Stimulated activated CD4-positive, alpha-beta T cell treated with anti-CD3 and anti-CD28 coated beads, TNF-alpha, amount 100 ng/mL, for 48 hours (primary cell): ENCODE results near the gene MSN.
"Not testable (repeated sequence)": the region's sequence is repeated elsewhere in the genome, so short reads cannot be mapped to it uniquely, and the experiment has no call there.

Experiments used
- DNase-seq, 3 donors: peaks; one replicate each; pipeline ENCODE4 v3.0.0-alpha.2; 2020; ENCODE audit warnings: low read depth in 3 of 3

Gene MSN

DNA sequence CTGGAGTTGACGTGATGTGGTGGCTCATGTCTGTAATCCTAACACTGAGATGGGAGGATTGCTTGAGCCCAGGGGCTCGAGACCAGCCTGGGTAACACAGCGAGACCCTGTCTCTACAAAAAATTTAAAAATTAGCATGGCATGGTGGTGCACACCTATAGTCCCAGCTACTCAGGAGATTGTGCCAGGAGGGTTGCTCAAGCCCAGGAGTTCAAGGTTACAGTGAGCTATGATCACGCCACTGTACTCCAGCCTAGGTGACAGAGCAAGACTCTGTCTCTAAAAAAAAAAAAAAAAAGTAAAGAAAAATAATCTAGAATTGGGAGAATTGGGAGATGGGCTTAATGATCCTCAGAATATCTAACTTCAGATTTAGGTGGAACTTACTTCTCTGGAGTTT is 51.1 kb downstream of the MSN start:
- no peak for DNase-seq

DNA sequence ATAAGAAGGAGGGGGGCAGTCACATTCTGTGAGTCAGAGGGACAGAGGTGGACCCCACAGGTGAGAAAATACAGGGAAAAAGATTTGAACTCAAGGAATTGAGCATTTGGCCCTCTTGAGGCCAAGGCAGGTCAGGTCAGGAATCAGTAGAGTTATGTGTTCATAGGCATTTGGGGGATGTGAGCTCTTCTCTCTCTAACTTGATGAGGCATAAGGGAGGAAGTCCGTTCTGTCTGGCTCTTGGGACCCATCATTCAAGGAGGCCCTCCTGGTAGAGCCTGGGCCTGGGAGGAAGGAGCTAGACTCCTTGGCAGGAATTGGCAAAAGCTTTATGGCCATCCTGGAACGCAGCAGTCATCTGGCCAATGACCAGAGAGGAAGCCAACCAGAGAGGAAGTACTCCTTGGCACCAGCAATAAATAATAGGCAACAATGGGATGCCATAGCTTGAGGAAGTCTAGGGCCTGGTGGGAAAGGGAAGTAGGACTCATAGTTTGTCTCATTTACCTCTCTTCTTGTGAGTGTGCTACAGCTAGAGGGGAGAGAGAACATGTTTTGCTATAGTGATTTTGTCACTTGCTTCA is 53.0 kb downstream of the MSN start:
- no peak for DNase-seq

DNA sequence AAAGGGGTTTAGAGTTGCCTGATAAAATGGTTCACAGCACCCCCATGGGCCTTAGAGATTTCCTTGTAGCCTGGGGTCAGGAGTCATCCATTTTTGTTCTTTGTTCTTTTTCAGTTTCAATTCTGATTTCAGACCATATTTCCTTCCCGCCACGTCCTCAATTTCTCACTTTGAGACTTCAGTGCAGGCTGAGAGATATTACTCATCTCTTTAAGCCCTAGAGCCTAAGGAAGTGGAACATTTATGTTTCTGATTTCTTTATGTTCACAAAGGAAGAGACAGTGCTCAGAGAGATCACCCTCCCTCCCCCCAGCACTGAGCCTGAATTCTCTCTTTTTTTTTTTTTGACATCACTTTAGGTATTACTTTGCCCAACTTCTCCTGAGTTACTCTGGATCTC is 56.3 kb downstream of the MSN start:
- DNase-seq = peak in 1 of 3 donors; percentile 43

DNA sequence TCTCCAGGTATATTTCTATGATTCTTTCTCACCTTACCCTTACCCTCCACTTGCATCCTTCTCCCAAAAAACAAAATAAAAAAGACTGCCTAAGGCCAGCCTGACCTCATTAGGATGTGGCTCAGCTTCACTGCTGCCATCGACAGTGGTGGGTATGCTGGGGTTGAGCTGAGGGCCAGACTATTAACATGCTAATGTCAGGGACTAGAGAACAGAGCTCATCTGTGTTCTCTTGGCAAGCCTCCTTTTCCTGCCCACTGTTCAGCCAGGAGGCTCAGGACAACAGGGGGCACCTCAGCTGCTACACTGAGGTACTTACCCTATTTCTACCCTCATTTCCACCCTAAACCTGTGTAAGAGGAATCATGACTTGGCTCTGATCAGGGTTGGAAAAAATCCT is 59.3 kb downstream of the MSN start:
- DNase-seq = no peak

DNA sequence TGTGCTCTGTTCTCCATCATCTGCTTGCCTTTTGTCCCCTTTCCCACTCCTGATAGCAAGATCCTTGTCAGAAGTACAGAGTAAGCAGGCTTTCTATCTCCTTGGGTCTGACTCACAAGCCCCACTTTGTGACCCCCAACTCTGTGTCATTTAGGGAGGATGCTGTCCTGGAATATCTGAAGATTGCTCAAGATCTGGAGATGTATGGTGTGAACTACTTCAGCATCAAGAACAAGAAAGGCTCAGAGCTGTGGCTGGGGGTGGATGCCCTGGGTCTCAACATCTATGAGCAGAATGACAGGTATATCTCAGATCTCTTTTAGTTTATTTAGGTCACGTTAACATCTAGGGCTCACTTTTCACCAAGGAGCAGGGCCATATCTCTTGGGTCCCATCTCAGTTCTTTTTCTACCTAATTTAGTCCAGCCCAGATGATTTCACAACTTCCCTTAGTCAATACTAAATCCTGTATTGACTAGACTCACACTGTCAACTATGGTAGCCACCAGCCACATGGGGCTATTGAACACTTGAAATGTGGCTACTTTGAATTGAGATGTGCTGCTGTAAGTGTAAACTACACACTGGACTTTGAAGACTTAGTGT is 64.3 kb downstream of the MSN start:
- no peak for DNase-seq

DNA sequence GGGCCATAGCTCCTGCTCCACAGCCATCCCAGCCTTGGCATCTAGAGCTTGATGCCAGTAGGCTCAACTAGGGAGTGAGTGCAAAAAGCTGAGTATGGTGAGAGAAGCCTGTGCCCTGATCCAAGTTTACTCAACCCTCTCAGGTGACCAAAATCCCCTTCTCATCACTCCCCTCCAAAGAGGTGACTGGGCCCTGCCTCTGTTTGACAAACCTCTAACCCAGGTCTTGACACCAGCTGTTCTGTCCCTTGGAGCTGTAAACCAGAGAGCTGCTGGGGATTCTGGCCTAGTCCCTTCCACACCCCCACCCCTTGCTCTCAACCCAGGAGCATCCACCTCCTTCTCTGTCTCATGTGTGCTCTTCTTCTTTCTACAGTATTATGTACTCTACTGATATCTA is 73.5 kb downstream of the MSN start:
- no peak for DNase-seq

DNA sequence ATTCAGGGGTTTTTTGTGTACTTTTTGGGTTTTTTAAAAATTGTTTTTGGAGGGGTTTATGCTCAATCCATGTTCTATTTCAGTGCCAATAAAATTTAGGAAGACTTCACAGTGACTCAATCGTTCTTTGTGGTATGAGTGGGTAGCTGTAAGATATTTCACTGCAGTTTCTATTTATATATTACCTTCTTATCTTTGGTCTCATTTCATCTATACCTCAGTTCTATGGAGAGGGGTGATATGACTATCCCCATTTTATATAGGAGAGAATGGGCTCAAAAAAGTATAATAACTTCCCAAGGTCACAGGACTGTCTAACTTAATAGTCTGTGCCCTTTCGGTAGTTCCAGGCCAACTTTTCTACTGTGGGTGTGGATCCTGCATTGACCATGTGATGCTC is 74.4 kb downstream of the MSN start:
- DNase-seq = no peak

DNA sequence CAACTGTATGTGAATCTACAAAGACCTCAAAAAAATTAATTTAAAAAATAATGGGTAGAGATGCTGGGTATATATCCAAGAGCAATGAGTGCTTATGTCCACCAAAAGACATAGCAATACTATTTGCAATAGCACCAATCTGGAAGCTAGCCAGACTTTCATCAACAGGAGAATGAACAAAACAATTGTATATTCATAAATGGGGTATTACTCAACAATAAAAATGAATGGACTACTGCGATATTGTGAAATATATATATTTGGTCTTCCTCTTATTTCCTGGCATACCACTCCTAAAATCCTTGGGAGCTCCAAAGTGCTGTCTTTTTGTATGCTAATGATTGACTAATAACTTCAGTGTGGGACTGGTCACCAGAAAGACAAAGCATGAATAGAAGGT is 77.5 kb downstream of the MSN start:
- no peak for DNase-seq

DNA sequence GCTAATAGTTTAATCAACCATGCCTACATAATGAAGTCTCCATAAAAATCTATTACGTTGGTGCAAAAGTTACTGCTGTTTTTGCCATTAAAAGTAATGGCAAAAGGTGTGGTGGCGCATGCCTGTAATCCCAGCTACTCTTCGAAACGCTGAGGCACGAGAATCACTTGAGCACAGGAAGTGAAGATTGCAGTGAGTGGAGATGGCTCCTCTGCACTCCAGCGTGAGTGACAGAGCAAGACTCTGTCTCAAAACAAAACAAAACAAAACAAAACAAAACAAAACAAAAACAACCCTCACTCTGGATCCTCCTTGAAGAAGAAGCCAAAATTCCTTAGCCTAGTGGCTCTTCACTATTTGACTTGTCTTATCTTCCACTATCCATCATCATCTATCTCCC is 78.0 kb downstream of the MSN start:
- DNase-seq = no peak

DNA sequence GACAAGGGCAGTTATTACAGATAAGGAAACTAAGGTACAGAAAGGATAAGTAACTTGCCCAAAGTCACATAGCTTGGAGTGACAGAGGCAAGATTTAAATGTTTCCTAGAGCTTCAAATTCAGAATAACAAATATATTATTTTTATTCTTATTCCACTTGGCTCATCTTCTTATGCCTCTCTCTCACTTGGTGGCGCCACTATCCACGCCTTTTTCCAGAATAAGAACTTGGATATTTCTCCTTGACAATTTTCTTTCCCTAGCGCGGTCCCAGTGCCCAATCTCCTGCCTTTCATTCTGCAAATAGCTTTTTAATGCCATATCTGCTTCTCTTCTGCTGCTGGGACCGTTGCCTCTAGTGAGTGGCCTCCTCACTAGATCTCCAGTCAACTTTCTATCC is 78.5 kb downstream of the MSN start:
- no peak for DNase-seq

DNA sequence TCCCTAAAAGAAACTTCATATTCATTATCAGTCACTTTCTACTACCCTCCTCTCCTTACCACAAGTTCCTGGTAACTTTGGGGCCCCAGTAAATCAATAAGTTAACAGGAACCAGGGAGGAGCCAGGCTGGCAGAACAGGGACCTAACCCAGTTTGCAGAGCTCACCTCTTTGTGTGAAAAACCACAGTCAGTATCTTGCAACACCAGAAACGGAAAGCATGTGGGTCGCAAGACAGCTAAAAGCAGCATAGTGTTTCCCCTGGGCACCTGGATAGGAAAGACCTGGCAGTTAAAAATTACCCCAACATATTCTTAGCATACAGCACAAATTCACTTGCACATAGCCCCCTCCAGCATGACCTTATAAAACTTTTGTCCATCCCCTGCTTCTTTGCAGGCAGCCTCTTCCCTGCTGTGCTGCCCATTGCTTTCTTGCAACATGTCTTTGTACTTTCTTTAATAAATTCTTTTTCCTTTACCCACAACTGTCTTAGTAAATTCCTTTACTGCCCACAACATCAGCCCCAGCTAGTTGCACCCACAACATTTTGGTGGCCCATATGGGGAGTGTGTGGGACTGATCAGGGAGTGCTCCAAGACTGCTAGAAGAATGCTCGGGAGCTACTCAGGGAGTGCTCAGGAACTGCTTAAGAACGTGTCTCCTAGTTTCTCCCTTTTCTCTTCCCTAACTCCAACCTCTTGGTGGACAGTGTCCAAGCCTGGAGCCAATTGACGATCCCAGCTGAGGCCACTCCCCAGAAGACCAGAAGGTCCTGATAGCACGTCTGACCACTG is 83.4 kb downstream of the MSN start:
- DNase-seq = no peak

DNA sequence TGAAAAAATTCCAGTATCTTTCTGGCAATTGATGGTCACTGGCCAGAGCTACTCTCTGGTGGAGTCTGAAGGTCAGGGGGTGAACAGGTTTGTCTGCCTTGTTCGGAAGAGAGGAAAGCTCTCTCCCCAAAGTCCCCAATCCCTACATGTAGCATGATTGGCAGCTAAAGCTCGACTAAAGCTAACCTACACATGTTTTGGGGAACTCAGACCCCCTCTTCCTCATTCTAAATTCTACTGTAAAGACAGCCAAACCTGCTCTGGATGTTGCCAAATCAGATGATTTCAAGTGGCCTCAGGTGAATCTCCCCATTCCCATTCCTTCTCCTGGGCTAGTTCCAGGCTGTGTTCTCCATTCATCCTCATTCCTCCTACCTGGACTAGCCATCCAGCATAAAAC is 84.1 kb downstream of the MSN start:
- DNase-seq = no peak

DNA sequence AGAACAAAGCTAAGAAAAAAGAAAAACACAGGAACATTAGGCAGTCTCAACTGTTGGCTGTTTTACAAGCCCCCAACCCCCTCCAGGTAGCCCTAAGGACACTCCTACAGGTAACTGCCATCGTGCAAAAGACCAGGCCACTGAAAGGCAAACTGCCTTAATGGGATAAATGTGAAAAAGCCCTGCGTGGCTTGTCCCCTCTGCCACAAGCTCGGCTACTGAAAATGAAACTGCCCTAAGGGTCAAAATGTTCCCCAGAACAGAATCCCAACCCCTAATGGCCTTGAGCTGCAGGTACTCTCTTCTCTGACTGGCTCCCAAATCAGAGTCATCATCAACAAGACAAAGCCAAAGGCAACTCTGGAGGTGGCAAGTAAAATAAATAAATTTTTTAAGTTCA is 84.8 kb downstream of the MSN start:
- DNase-seq = no peak

DNA sequence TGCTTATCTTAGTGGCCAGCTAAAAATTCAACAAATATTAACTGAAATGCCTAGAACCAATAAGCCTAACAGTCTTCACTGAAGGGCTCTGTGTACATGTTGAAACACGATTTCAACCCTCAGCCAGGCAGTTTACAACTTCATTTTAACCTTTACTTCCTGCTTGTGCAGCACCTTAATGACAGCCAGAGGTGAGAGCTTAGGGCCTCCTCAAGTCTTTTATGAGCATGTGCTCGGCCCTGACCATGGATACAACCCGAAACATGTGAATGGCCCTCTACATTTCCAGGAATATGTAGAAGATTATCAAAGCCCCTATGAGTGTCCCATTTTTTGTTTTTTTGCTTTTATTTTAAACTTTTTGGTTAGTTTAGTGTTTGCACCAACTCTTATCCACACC is 88.3 kb downstream of the MSN start:
- no peak for DNase-seq

DNA sequence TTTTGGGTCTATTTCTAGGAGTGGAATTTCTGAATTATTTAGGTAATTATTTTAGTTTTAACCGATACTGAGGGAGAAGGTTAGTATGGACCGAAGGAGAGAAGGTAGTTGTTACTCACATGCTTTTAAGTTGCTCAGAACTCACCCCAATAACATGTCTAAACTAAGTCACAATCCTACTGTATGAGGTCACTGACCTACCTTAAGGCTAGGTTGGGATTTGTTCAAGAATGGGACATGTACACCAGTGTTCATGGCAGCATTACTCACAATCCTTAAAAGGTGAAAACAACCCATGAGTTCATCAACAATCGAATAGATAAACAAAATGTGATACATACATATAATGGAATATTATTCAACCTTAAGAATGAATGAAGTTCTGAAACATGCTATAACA is 90.5 kb downstream of the MSN start:
- DNase-seq = no peak

DNA sequence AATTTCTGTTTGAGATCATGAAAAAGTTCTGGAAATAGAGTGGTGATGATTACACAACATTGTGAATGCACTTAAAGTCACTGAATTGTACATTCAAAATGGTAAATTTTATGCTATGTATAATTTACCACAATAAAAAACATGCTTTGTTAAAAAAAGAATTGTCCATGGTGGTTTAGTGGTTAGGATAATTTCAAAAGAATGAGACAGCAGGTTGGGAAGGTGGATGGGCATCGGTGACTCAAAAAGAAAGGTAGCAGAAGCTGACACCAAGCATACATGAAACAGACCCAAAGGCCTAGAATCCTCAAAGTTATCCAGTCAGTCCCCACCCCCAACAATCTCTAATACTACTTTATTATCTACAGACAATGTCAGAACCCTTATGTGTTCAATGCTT is 91.1 kb downstream of the MSN start:
- no peak for DNase-seq

DNA sequence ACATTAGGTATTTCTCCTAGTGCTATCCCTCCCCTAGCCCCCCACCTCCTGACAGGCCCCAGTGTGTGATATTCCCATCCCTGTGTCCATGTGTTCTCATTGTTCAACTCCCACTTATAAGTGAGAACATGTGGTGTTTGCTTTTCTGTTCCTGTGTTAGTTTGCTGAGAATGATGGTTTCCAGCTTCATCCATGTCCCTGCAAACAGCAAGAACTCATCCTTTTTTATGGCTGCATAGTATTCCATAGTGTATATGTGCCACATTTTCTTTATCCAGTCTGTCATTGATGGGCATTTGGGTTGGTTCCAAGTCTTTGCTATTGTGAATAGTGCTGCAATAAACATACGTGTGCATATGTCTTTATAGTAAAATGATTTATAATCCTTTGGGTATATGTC is 92.1 kb downstream of the MSN start:
- DNase-seq = not testable (repeated sequence)

DNA sequence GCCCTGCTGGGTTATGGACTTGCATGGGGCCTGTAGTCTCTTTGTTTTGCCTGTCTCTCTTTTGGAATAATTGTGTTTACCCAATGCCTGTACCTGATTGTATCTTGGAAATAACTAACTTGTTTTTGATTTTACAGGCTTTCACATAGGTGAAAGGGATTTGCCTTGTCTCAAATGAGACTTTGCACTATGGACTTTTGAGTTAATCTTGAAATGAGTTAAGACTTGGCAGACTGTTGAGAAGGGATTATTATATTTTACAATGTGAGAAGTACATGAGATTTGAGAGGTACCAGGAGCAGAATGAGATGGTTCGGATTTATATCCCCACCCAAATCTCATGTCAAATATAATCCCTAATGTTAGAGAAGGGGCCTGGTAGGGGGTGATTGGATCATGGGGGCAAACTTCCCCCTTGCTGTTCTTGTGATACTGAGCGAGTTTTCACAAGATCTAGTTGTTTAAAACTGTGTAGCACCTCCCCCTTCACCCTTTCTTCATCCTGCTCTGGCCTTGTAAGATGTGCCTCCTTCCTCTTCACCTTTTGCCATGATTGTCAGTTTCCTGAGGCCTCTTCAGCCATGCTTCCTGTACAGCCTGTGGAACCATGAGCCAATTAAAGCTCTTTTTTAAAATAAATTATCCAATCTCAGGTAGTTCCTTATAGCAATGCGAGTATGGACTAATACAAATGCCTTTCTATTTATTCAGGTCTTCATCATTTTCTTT is 102.3 kb downstream of the MSN start:
- no peak for DNase-seq

DNA sequence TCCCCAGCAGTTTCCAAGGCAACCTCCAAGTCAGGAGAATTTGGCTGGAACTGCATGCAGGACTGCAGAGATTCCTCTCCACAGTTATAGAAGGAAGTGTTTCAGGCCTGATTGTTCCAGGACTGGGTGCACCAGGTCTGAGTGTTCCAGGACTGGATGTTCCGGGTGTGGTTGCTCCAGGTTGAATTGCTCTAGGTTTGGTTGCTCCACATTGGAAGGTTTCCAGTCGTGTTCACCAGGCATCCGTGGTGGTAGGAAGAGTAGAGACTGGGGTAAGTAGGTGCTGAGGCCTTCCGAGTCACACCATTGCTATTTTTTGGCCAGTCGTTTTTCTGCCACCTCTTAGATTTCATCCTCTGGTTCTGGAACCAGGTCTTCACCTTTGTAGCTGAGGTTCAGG is 105.4 kb downstream of the MSN start:
- DNase-seq = no peak

DNA sequence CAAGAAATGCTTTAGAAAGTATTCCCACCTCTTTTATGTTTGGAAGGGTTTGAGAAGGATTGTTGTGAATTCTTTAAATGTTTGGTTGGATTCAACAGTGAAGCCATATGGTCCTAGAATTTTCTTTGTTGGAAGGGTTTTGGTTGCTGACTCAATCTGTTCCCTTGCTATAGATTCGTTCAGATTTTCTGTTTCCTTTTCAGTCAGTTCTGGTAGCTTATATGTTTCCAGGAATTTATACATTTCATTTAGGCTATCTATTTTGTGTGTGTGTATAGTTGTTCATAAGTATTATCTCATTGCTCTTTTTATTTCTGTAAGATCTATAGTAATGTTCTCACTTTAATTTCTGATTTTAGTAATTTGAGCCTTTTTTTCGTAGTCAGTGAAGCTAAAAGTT is 114.4 kb downstream of the MSN start:
- no peak for DNase-seq

DNA sequence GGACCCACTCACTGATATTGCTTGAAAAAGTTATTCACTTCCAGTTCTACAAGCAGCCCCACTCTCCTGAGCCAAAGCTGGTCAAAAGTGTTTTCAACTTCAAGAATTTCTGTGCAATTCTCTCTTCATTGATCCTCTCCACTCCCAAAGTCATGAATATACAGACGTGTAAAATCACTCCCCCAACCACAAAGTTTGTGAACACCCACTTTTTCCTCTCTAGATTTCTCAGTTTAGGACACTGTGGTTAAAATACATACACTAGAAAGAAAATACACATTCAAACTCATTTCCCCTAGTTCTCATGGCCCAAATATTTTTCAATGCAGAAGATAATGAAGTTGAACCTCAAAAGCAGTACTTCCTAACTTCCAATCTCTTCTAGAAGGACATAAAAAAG is 116.3 kb downstream of the MSN start:
- DNase-seq = no peak
